ENCODE measurements around the gene POLR2H.

Gene POLR2H

GRCh38 chr3:184353546-184353941 lies 8.0 kb upstream of the POLR2H start:
- no peak for DNase-seq

DNA sequence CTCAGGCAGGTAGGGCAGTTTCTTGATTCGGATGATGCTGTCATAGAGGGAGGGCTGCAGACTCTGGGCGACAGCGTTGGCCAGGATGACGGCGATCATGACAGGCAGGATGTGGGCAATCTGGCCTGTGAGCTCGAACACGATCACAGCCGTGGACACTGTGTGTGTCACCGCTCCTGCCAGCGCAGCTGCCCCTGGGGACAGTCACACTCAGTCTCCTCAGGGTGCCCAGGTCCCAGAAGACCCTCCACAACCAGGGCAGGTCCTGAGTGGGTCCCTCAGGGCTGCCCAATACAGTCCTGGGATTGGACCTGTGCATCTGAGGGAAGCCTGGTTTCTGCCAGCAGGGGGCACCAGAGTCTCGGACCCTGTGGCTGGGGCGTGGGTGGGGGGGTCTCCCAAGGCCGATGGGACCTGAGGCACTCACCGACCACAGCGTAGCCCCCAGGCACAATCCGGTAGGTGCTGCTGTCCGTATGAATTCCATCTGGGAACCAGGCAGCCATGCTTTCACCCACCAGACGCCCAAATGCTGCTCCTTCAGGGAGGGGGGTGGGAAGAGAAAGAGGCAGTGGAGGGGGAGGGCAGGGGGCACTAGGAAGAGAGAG lies 7.3 kb upstream of the POLR2H start:
- peak in 1 of 2 experiments; percentile 39 for DNase-seq

DNA sequence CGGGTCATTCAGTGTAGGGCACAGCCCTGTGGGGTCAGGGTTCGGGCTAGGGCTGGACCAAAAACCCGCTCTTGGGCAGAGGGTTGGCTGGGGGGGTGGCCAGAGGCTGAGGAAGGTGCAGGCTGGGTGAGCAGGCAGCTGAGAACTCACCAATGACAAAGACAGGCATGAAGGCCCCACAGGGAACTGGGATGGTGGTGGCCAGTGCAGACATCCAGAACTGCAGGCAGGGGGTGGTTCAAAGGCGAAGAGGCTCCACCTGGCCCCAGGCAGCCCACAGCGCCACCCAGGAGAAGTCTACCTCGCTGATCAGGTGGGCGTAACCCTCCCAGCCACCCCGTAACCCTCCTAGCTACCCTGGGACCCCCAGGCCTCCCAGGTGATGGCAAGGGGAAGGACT lies 6.8 kb upstream of the POLR2H start:
- no peak for DNase-seq

DNA sequence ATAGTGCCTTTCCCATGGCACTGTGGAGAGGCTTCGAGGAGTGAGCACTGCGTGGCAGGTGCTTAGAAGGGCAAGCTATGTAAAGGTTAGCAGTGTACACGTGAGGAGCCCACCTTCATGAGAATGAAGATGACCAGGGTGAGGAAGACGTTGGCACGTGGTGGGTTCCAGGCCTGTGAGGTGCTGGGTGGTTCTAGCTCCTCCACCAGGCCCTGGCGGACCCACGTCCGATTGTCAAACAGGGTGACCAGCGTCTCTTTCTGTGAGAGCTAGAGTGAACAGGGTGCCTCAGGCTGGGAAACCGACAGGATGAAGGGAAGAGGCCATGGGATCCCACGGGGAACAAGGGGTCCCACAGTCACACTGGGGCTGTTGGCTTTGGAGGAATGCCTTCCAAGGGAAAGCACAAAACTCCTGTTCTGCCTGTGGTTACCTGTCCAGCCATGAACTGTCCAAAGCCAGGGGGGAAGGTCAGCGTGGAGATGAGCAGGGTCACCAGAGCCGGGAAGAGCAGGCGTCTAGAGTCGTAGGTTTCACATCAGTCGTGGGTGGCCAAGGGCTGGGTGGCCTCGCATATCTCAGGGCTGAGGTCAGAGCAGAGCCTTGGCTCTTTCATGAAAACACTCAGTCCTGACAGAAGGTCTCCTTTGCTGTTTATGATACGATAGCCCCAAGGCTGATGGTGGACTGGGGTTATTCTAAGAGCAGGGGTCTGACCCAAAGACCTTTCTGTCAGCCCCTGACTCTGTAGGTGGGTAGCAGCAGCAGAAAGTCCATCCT lies 6.1 kb upstream of the POLR2H start:
- DNase-seq, result no peak

GRCh38 chr3:184357248-184358123 lies 4.0 kb upstream of the POLR2H start:
- DNase-seq, result no peak

GRCh38 chr3:184358124-184358767 lies 3.3 kb upstream of the POLR2H start:
- no peak for DNase-seq

- no peak for DNase-seq
Observed at GRCh38 chr3:184358921-184359350, 2.6 kb upstream of the POLR2H start.

DNA sequence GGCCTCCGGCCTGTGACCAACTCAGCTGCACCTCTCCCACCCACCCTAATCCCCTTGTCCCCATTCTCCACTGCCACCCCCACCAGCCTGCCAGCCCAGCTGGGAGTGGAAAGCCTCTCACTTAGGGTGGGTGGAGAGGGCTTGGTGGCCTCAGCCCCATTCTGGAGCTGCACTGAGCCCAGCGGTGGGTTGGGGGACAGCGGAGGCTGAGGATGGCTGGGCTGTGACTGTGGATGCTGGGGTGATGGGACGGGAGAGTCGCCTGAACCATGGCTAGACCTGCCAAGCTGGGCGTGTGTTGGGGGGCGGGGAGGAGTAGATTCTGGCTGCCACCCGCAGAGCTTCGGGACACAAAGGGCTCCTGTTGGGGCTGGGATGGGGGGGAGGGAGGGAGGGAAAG lies 1.9 kb upstream of the POLR2H start:
- DNase-seq, result no peak

DNA sequence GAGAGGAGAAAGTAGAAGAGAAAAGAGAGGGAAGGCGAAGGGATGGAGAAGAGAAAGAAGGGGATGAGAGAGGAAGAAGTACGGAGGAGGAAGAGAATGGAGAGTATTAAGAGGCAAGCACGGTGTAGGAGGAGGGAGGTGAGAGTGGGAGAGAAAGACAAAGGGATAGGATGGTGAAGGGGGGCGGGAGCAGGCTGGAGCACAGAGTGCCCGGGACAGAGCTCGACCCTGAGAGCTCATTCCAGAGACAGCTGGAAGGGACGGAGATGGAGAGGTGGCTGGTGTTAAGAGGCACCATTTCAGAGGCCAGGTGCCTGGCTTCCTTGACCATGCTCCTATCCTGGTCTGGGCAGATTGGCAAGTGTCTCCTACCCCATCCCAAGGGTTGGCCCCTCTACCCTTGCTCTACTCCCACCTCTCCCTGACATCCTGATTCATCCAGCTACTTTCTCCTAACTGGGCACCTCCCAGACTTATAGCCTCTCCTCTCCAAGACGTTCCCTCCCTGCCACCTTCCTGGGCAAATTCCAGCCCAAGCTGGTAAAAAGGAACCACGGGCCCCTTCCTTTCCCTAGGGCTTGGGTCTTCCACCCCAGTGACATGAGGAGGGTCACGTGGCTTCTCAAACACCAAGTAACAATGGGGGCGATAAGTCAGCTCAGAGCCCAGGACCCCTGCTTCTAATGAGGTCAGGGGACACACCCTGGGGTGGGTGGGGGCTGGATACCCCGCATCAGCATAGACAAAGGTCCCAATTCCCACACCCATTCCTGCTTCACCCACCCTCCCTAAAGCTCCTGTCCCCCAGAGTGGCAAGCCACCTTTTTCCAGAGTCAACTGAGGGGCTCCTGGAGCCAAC lies 1.2 kb upstream of the POLR2H start:
- no peak for DNase-seq

GRCh38 chr3:184360929-184361531 lies 480 bp upstream of the POLR2H start:
- peak in 1 of 2 experiments; percentile 50 for DNase-seq

GRCh38 chr3:184361932-184362667 lies 590 bp downstream of the POLR2H start:
- DNase-seq, result peak; percentile 71 to 80

DNA sequence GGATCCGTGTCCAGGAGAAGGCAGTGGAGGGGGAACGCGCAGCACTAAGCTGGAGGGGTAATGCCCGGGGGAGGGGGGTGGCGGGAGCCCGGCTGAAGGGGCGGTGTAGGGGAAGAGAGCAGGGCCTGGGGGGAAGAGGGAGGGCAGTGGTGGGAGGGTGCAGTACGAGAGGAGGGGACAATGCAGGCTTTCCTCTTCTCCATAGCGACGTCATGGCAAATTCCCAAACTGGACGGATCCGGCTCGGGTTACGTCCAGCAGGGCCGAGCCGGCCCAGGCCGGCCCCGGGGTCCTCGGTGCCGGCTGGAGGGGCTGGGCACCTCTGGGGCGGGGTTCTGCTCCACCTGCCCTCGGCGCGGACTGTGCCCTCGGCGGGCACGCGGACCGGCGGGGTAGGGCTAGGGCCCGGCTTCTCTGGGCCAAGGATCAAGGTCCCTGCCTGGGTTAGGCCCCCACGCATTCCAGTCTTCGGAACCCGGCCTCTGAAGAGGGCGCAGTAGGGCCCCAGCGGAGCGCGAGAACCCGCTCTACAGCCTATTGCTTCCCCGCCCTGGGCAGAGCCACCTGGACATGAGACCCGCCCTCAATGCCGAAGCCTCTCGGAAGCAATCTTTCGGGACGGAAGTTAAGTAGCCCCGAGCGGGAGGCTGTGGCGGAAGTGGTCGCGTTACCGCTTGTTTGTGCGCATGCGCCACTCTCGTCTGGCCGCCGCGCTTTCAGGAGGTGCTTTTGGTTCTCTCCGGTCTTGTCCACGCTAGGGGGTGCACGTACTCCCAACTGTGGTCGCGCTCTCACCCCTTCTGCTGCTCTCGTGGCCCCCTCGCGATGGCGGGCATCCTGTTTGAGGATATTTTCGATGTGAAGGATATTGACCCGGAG lies 1.4 kb downstream of the POLR2H start:
- peak; percentile 99 for DNase-seq

DNA sequence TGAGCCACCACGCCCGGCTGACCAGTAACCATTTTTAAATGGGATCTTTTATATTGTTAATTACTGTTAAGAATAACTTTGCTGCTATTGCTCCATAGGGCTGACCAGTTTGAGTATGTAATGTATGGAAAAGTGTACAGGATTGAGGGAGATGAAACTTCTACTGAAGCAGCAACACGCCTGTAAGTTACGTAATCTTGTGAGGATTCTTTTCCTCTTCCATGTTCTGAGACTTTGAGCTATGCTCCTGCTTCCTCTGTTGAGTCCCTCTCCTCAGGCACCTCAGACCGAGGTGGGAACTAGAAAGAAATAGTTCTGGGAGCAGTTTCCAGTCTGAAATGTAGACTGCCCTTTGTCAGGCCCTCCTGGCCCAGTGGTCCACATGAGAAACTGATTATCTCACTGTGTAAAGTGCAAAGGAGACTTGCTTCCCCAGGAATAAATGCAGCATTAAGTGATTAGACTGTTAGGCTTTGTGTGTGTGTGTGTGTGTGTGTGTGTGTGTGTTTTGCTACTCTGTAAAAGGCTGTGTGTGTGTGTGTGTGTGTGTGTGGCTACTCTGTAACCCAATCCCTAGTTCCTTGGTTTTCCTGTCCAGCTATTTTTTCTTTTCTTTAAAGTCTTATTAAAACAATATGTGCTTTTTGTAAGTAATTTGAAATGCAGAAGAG lies 5.2 kb downstream of the POLR2H start:
- DNase-seq, result no peak

DNA sequence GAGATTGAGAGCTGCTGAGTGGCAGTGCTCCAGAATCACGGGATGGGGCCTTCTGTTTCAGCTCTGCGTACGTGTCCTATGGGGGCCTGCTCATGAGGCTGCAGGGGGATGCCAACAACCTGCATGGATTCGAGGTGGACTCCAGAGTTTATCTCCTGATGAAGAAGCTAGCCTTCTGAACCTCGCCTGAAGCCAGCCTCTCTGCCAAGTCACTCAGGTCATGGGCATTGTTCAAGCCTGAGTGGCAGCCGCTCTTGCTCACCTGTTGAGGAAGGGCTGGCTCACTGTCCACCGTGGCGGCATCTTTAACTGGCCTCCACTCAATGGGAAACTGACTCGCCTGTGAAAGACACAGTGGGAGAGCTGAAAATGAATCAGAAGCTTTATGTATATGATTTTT lies 6.6 kb downstream of the POLR2H start:
- DNase-seq, result no peak

DNA sequence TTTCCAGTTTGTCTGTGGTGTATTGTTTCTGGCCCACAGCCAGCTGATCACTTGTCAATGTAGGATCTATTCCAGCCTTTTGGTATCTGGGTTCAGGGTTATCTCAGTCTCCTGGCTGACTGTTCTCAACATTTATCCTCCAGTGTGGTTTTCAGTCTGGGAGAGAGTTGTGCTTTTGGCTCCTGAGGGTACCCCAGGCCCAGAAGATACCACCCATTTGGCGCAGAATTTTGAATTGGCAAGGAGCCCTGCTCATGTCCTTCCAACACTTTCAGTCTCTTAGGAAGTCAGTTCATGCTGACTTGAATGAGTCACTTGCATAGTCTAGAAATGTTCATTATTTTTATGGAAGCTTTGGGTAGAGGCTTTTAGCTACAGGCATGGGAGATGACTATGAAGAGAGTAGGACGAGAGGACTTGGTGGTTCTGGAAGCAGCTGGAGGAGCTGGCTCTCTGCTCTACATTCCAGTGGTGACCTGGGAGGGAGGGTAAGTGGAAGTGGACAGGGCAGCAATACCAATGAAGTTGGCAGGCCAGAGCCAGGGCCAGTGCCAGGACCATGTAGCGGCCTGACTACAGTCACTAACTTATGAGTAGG lies 7.2 kb downstream of the POLR2H start:
- no peak for DNase-seq

DNA sequence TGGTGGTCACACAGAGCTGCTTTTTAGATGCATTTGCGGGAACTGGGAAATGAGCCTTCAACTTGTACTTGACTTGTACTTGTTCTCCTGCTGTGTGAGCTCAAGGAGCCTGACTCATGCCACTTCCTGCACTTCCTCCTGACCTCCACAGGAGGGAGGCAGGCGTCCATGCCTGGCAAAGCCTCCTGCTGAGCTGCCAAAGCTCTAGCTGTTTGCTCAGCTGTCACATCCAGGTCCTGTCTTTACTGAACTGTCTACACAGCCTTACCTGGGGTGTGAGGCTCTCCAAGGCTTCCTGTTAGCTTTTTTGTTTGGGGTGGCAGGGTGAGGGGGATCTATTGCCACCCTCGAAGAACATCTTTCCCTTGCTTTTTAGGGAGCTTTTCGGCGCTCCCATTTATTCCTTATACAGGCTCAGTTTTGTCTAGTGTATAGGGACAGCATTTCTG lies 10.1 kb downstream of the POLR2H start:
- peak; percentile 65 to 94 for DNase-seq

DNA sequence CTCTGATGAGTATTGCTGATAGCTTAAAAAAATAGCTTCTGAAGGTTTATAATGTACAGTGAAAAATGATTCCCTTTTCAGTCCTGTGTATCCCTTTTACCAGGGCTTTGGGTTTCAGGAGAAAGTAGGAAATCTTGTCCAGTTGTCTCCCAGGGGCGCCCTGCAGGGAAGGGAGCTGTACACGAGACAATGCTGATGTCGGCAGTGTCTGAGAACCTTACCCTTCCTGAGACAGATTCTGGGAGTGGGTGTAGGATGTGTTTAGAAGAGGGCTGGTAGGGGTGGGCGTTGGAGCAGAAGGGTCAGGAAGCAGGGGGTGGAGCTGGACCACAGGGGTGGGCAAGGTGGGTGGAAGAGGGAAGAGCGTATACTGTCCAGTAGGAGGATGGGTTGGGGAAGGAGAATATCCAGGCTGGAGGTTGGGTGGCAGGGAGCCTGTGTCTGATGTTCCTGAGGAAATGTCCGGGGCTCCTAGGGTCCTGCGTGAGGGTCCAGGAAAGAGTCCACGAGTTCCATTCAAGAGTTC lies 10.8 kb downstream of the POLR2H start:
- no peak for DNase-seq

DNA sequence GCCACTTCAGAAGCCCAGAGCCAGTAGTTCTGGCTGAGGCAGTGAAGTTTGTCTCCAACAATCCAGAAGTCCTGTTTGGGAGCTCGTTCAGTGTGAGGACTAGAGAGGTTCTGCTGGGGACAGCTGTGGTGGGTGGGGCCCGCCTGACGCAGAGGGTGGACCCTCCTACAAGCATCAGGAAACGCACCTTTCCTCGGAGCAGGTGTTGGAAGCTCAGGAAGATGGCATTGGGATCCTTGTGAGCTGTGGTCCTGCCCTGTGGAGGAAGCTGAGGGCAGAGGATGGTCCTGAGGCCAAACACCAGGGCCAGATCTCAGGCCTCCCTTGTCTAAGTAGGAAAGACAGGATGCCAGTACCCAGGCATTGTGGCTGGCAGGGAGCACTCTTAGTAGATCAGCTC lies 11.4 kb downstream of the POLR2H start:
- DNase-seq, result no peak

DNA sequence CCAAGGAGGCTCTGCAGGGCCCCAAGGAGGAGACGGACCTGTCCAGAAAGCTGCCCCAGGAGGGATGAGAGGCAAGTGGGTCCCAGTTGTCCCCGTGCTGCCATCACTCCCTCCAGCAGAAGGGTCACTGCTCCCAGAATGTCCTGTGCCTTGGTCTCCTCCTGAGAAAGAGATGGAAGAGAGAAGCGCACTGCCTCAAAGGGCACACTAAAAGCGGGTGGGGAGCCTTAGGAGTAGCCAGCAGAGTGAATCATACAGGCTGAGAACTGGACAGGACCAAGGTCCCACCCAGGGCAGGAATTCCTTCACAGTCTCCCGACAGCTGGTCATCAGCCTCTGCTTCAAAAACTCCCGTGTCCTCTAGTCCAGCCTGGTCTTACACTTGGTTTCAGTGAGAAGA lies 11.9 kb downstream of the POLR2H start:
- no peak for DNase-seq
